Measurements from ENCODE around the gene PHKG2.

Gene PHKG2

GRCh38 chr16:30771726-30772125 is 23.5 kb downstream of the PHKG2 start:
- Mint-ChIP-seq H3K4me1 (peaks cover 7% of the 10 kb centered on the region), H3K27ac (no peak overlapping the region), H3K4me3 (peak overlapping the region in 1 of 3 experiments; percentile 23), H3K27me3 (ENCODE audit: low read depth) (no peaks in the 10 kb centered on the region), H3K9me3 (no peaks in the 10 kb centered on the region), H3K36me3 (ENCODE audit: low read depth) (peaks cover 48% of the 10 kb centered on the region)
- no peak for TF ChIP-seq CTCF (IDR thresholded peaks at IDR 0.05; ENCODE audit: unreplicated experiment in 3 of 3)

- no peak overlapping the region for H3K27ac Mint-ChIP-seq
- H3K4me1 Mint-ChIP-seq: peaks cover 23% of the 10 kb centered on the region
- no peak for TF ChIP-seq CTCF (IDR thresholded peaks at IDR 0.05; ENCODE audit: unreplicated experiment in 3 of 3)
- no peaks in the 10 kb centered on the region for H3K9me3 Mint-ChIP-seq
- H3K4me3 Mint-ChIP-seq: no peak overlapping the region
- H3K27me3 Mint-ChIP-seq (ENCODE audit: low read depth): no peaks in the 10 kb centered on the region
- H3K36me3 Mint-ChIP-seq (ENCODE audit: low read depth): peaks cover 39% of the 10 kb centered on the region
Observed at GRCh38 chr16:30773826-30774225, 25.6 kb downstream of the PHKG2 start.

- Mint-ChIP-seq H3K27me3 (ENCODE audit: low read depth) (no peaks in the 10 kb centered on the region), H3K4me3 (peak overlapping the region; percentile 88 to 99 (median 99)), H3K27ac (peak overlapping the region; percentile 94 to 97 (median 95)), H3K4me1 (peaks cover 27% of the 10 kb centered on the region), H3K9me3 (no peaks in the 10 kb centered on the region), H3K36me3 (ENCODE audit: low read depth) (peaks cover 33% of the 10 kb centered on the region)
- no peak for TF ChIP-seq CTCF (IDR thresholded peaks at IDR 0.05; ENCODE audit: unreplicated experiment in 3 of 3)
Observed at GRCh38 chr16:30774367-30775130, 26.3 kb downstream of the PHKG2 start.

DNA sequence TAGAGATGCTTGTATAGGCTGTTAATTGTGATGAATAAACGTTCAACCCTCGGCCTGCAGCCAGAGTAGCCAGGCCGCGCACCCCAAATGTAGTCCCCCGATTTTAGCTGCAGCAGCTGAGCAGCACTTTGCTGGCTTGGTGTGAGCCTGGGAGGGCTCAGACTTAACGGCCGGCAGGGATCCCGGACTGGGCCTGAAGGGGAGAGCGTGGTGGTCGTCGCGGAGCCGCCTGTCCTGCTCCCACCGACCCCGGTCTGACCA is 26.8 kb downstream of the PHKG2 start:
- peaks cover 27% of the 10 kb centered on the region for H3K4me1 Mint-ChIP-seq
- H3K36me3 Mint-ChIP-seq (ENCODE audit: low read depth): peaks cover 30% of the 10 kb centered on the region
- peak overlapping the region; percentile 94 to 97 (median 95) for H3K27ac Mint-ChIP-seq
- no peaks in the 10 kb centered on the region for H3K9me3 Mint-ChIP-seq
- H3K27me3 Mint-ChIP-seq (ENCODE audit: low read depth): no peaks in the 10 kb centered on the region
- TF ChIP-seq CTCF (IDR thresholded peaks at IDR 0.05; ENCODE audit: unreplicated experiment in 3 of 3): no peak
- H3K4me3 Mint-ChIP-seq: peak overlapping the region; percentile 88 to 99 (median 99)

- peaks cover 30% of the 10 kb centered on the region for H3K36me3 Mint-ChIP-seq (ENCODE audit: low read depth)
- H3K9me3 Mint-ChIP-seq: no peaks in the 10 kb centered on the region
- H3K27me3 Mint-ChIP-seq (ENCODE audit: low read depth): no peaks in the 10 kb centered on the region
- peak overlapping the region; percentile 88 to 99 (median 99) for H3K4me3 Mint-ChIP-seq
- TF ChIP-seq CTCF (IDR thresholded peaks at IDR 0.05; ENCODE audit: unreplicated experiment in 3 of 3): no peak
- H3K27ac Mint-ChIP-seq: peak overlapping the region; percentile 94 to 97 (median 95)
- H3K4me1 Mint-ChIP-seq: peaks cover 27% of the 10 kb centered on the region
Observed at GRCh38 chr16:30775392-30776188, 27.4 kb downstream of the PHKG2 start.

Data from nephron (organoid).